Hematopoietic multipotent progenitor cell treated with erythropoietin and hydrocortisone succinate and interleukin-3 and kit ligand, for 8 days (in vitro differentiated cells): ENCODE data around the gene ISY1.

Experiments used
- DNase-seq: peaks from one replicate; pipeline ENCODE4 v3.0.0-alpha.2; 2015

The ISY1 gene

GRCh38 chr3:129085165-129085715 lies 75.6 kb downstream of the ISY1 start:
- no peak for DNase-seq

GRCh38 chr3:129084501-129084900 lies 76.4 kb downstream of the ISY1 start:
- no peak for DNase-seq

GRCh38 chr3:129082026-129082425 lies 78.8 kb downstream of the ISY1 start:
- DNase-seq = no peak

- DNase-seq = no peak
Measured at GRCh38 chr3:129081503-129081902, 79.4 kb downstream of the ISY1 start.

- no peak for DNase-seq
Measured at GRCh38 chr3:129078510-129078909, 82.4 kb downstream of the ISY1 start.
